Gastrocnemius medialis (tissue), 4 donors: ENCODE measurements around the gene TRIM67.
"Not testable (repeated sequence)": the region's sequence is repeated elsewhere in the genome, so short reads cannot be mapped to it uniquely, and the experiment has no call there.

ENCODE experiments used
- POLR2A ChIP-seq, 2 donors: fragments of 450-650 bp; IDR thresholded peaks; one replicate each; pipeline ENCODE4 v1.6.1; 2017; ENCODE audit warnings: antibody characterized with exemption in 2 of 2, mild to moderate bottlenecking in 2 of 2, moderate library complexity in 2 of 2
- TF ChIP-seq, protein P1 (sequence below), 5 experiments: fragments of 450-650 bp in 3 of 5; fragments of 200-600 bp in 2 of 5; sonication (generic) in 2 of 5; IDR thresholded peaks in 4 of 5; conservative IDR thresholded peaks in 1 of 5; 1 replicate in 4 of 5; 2 replicates in 1 of 5; pipeline ENCODE4 v1.5.1; 2016 to 2019; ENCODE audit warnings: antibody characterized with exemption in 5 of 5, mild to moderate bottlenecking in 3 of 5, moderate library complexity in 3 of 5

DNA sequence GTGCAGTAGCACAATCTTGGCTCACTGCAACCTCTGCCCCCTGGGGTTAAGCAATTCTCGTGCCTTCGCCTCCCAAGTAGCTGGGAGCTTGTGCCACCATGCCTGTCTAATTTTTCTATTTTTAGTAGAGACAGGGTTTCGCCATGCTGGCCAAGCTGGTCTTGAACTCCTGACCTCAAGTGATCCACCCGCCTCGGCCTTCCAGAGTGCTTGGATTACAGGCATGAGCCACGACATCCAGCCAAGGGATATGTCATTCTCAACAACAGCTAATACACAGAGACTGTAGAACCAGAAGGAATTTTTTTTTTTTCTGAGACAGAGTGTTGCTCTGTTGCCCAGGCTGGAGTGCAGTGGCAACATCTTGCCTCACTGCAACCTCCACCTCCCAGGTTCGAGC lies 3.7 kb upstream of the TRIM67 start:
- TF ChIP-seq, protein P1, sequence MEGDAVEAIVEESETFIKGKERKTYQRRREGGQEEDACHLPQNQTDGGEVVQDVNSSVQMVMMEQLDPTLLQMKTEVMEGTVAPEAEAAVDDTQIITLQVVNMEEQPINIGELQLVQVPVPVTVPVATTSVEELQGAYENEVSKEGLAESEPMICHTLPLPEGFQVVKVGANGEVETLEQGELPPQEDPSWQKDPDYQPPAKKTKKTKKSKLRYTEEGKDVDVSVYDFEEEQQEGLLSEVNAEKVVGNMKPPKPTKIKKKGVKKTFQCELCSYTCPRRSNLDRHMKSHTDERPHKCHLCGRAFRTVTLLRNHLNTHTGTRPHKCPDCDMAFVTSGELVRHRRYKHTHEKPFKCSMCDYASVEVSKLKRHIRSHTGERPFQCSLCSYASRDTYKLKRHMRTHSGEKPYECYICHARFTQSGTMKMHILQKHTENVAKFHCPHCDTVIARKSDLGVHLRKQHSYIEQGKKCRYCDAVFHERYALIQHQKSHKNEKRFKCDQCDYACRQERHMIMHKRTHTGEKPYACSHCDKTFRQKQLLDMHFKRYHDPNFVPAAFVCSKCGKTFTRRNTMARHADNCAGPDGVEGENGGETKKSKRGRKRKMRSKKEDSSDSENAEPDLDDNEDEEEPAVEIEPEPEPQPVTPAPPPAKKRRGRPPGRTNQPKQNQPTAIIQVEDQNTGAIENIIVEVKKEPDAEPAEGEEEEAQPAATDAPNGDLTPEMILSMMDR (IDR thresholded peaks at IDR 0.05 in 4 of 5, conservative IDR thresholded peaks at IDR 0.05 in 1 of 5), result not testable (repeated sequence)
- TF ChIP-seq POLR2A (IDR thresholded peaks at IDR 0.05), result not testable (repeated sequence)
